IPS-15b (cell line): ENCODE measurements around the gene HECA.

ENCODE experiments used
- H3K27me3 ChIP-seq: one replicate; pipeline ENCODE4 v1.6.1; 2013; ENCODE audit warnings: low read length; ENCODE audit not compliant: control insufficient read depth, insufficient read depth
- H3K36me3 ChIP-seq: one replicate; pipeline ENCODE4 v1.6.1; 2013; ENCODE audit warnings: low read length; ENCODE audit not compliant: control insufficient read depth, insufficient read depth
- H3K4me1 ChIP-seq: one replicate; pipeline ENCODE4 v1.6.1; 2013; ENCODE audit warnings: mild to moderate bottlenecking, low read length; ENCODE audit not compliant: control insufficient read depth, insufficient read depth
- H3K4me3 ChIP-seq: one replicate; pipeline ENCODE4 v1.5.1; 2013; ENCODE audit warnings: low read depth, low read length
- H3K9ac ChIP-seq: one replicate; pipeline ENCODE4 v1.6.1; 2013; ENCODE audit warnings: low read depth, mild to moderate bottlenecking, low read length
- H3K9me3 ChIP-seq: one replicate; pipeline ENCODE4 v1.6.1; 2013; ENCODE audit warnings: mild to moderate bottlenecking, low read length; ENCODE audit not compliant: control insufficient read depth, insufficient read depth

HECA gene

DNA sequence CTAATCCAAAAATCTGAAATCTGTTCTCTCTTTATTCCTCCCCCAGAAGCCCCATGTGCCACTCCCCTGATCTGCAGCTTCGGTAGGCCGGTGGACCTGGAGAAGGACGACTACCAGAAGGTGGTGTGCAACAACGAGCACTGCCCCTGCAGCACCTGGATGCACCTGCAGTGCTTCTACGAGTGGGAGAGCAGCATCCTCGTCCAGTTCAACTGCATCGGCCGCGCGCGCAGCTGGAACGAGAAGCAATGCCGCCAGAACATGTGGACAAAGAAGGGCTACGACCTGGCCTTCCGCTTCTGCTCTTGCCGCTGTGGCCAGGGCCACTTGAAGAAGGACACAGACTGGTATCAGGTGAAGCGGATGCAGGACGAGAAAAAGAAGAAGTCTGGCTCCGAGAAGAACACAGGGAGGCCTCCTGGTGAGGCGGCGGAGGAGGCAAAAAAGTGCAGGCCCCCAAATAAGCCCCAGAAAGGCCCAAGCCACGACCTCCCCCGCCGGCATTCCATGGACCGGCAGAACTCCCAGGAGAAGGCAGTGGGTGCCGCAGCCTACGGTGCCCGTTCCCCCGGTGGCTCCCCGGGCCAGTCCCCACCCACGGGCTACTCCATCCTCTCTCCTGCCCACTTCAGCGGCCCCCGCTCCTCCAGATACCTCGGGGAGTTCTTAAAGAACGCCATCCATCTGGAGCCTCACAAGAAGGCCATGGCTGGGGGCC is 31.5 kb downstream of the HECA start:
- peaks cover 7% of the 10 kb centered on the region for H3K36me3 ChIP-seq
- H3K4me3 ChIP-seq, result no peak overlapping the region
- no peaks in the 10 kb centered on the region for H3K9me3 ChIP-seq
- no peaks in the 10 kb centered on the region for H3K27me3 ChIP-seq
- no peak overlapping the region for H3K9ac ChIP-seq
- H3K4me1 ChIP-seq, result peaks cover 6% of the 10 kb centered on the region

DNA sequence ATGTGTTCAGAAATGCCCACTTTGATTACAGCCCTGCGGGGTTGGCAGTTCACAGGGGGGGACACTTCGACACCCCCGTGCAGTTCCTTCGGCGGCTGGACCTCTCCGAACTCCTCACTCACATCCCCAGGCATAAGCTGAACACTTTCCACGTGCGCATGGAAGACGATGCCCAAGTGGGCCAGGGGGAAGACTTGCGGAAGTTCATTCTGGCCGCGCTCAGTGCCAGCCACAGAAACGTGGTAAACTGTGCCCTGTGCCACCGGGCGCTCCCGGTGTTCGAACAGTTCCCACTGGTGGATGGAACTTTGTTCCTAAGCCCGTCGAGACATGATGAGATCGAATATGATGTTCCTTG is 32.1 kb downstream of the HECA start:
- H3K9me3 ChIP-seq, result no peaks in the 10 kb centered on the region
- H3K27me3 ChIP-seq, result no peaks in the 10 kb centered on the region

DNA sequence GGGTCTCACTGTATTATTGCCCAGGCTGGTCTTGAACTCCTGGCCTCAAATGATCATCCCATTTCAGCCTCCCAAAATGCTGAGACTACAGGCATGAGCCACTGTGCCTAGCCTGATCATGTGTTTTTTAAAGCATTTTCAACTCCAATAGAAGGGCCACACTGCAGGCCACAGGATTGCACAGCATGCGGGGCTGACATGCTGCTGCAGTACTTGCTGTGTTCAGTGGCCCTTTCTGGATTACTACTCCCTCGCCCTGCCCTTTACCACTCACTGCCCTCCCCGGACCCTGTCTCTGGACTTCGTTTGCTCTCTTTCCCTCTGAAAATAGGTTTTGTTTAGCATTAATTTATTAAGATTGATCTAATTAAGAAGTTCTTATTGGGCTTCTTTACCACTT is 37.3 kb downstream of the HECA start:
- no peak overlapping the region for H3K9ac ChIP-seq
- H3K4me1 ChIP-seq, result peaks cover 11% of the 10 kb centered on the region
- no peaks in the 10 kb centered on the region for H3K36me3 ChIP-seq
- H3K9me3 ChIP-seq, result no peaks in the 10 kb centered on the region
- H3K27me3 ChIP-seq, result no peaks in the 10 kb centered on the region
- no peak overlapping the region for H3K4me3 ChIP-seq

More for the DNA sequence above, 32.1 kb downstream of the HECA start:
- no peak overlapping the region for H3K4me3 ChIP-seq
- peaks cover 7% of the 10 kb centered on the region for H3K36me3 ChIP-seq
- peaks cover 1% of the 10 kb centered on the region for H3K4me1 ChIP-seq
- H3K9ac ChIP-seq, result no peak overlapping the region

DNA sequence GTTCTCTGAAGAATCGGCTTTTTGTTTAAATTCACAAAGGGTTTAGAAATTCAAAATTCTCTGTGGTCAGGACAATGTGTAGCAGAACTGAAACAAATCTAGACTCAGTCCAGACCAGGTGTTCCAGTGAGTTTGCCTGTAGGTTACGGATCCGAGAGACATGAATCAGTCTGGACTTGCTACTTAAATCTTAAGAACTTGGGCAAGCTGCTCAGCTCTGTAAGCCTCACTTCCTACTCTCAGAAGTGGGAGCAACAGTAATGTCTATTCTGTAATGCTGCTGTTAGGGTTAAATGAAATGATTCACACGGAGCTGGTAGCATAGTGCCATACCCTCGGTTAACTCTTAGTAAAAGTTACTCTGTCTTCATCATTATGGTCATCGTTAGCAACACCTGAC is 37.7 kb downstream of the HECA start:
- H3K4me3 ChIP-seq, result no peak overlapping the region
- peaks cover 11% of the 10 kb centered on the region for H3K4me1 ChIP-seq
- no peaks in the 10 kb centered on the region for H3K9me3 ChIP-seq
- no peak overlapping the region for H3K9ac ChIP-seq
- no peaks in the 10 kb centered on the region for H3K27me3 ChIP-seq
- no peaks in the 10 kb centered on the region for H3K36me3 ChIP-seq

DNA sequence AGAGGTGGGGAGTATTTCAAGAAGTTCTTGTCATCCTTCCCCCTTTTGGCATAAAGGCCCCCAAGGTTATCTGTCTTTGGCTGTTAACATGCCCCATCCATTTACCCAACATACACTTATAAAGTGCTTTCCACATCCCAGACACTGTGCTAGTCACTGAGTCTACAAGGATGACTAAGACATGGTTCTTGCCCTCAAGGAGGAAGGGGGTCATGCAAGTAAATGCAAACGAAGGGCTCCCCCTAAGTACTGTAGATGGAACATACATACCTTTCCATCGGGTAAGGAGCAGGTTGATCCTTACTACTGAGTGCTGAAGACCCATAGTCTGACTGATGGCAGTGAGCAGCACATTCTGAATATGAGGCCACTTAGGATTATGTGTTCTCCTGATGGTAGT is 38.3 kb downstream of the HECA start:
- Histone ChIP-seq H3K9me3 (no peaks in the 10 kb centered on the region), H3K4me3 (no peak overlapping the region), H3K9ac (no peak overlapping the region), H3K4me1 (peaks cover 11% of the 10 kb centered on the region), H3K27me3 (no peaks in the 10 kb centered on the region), H3K36me3 (no peaks in the 10 kb centered on the region)

DNA sequence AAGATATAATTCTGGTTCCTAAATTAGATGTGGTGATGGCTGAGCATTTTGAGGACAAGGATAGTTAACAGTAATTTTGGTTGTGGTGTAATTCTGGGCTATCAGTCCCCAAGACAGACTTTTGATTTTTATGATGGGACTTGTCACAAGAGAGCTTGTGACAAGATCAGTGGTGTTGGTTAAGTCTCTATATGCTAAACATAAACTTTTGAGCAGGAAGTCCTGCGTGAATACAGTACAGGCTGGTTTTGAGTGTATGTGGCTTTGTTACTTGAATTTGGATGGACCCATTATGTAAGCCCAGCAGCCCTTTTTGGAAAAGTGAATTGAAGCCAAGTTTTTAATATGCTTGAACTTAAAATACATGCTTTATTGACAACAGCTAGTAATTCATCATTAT is 38.9 kb downstream of the HECA start:
- no peaks in the 10 kb centered on the region for H3K27me3 ChIP-seq
- no peaks in the 10 kb centered on the region for H3K9me3 ChIP-seq
- H3K36me3 ChIP-seq, result no peaks in the 10 kb centered on the region
- peaks cover 11% of the 10 kb centered on the region for H3K4me1 ChIP-seq
- H3K9ac ChIP-seq, result no peak overlapping the region
- H3K4me3 ChIP-seq, result no peak overlapping the region

DNA sequence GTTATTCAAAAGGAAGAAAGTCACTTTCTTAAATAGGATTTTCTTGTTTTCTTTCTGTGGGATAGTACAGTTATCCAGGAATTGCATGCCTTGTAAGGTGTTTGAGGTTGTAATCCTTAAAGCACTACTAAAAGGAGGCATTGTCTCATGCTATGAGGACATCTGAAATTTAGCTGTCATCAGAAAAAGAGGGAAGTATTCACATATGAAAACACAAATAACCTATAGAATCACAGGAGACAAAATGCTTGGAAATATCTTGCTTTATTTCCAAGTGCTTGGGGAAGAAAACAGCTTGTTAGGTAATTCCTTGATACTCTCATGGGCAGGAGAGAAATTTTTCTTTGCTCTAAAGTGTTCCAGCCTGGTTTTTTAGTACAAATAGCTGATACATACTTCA is 40.1 kb downstream of the HECA start:
- peaks cover 11% of the 10 kb centered on the region for H3K4me1 ChIP-seq
- no peak overlapping the region for H3K4me3 ChIP-seq
- H3K36me3 ChIP-seq, result no peaks in the 10 kb centered on the region
- H3K9me3 ChIP-seq, result no peaks in the 10 kb centered on the region
- no peak overlapping the region for H3K9ac ChIP-seq
- no peaks in the 10 kb centered on the region for H3K27me3 ChIP-seq

DNA sequence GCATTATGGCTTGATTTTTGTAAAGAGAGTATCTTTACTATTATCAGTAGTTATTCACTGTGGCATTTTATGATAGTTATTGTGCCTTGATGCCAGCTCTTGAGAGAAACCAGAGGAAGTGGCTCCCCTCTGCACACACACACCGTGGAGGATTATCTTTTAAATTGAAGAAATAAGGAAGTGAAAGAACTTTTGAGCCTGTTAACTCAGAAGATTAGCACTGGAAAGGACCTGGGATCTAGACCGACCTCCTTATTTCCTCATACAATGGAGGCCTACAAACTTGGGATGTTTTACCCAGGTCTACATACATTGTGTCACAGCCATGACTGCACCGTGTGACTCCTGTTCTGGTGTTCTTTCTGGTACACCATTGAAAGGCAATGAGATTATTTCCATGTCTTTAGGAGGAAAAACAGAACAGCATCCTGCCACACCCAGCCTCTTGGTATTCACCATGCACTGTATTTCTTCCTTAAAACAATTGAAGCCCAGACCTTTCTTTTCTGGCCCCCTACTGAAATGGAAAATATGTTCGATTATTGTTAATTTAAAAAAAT is 40.6 kb downstream of the HECA start:
- no peaks in the 10 kb centered on the region for H3K36me3 ChIP-seq
- H3K9me3 ChIP-seq, result no peaks in the 10 kb centered on the region
- no peak overlapping the region for H3K4me3 ChIP-seq
- H3K4me1 ChIP-seq, result peaks cover 11% of the 10 kb centered on the region
- no peaks in the 10 kb centered on the region for H3K27me3 ChIP-seq
- H3K9ac ChIP-seq, result no peak overlapping the region

DNA sequence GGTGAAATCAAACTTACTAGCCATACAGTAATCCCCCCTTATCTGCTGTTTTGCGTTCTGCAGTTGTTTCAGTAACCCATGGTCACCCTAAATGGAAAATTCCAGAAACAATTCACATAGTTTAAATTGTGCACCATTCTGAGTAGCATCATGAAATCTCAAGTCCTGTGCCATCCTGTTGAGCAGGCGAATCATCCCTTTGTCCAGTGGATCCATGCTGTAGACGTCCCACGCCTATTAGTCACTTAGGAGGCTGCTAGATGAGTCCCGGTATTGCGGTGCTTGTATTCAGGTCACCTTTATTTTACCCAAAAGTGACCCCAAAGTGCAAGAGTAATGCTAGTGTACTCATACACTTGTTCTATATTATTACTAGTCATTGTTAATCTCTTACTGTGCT is 46.4 kb downstream of the HECA start:
- no peaks in the 10 kb centered on the region for H3K36me3 ChIP-seq
- peaks cover 3% of the 10 kb centered on the region for H3K4me1 ChIP-seq
- no peak overlapping the region for H3K9ac ChIP-seq
- H3K9me3 ChIP-seq, result no peaks in the 10 kb centered on the region
- no peak overlapping the region for H3K4me3 ChIP-seq
- H3K27me3 ChIP-seq, result no peaks in the 10 kb centered on the region

DNA sequence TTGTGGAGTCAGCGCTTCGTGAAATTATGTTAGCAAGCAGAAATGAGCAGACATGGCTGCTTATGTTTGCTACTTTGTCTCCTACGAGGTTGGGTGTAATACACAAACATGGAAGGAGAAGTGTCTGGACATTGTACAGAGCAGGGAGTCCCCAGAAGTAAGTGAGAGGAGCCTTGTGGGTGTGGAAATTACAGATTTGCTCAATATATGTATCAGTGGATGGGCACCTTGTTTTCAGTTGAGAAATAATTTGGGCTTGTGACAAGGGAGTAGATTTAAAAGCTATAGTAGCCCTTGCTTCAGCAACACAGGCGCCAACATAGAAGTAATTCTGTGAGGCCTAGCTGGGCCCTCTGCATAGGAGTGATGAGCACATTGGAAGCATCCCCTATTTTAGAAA is 49.2 kb downstream of the HECA start:
- H3K9me3 ChIP-seq, result no peaks in the 10 kb centered on the region
- no peaks in the 10 kb centered on the region for H3K27me3 ChIP-seq
- H3K36me3 ChIP-seq, result no peaks in the 10 kb centered on the region
- H3K9ac ChIP-seq, result no peak overlapping the region
- no peak overlapping the region for H3K4me3 ChIP-seq
- H3K4me1 ChIP-seq, result peaks cover 4% of the 10 kb centered on the region

DNA sequence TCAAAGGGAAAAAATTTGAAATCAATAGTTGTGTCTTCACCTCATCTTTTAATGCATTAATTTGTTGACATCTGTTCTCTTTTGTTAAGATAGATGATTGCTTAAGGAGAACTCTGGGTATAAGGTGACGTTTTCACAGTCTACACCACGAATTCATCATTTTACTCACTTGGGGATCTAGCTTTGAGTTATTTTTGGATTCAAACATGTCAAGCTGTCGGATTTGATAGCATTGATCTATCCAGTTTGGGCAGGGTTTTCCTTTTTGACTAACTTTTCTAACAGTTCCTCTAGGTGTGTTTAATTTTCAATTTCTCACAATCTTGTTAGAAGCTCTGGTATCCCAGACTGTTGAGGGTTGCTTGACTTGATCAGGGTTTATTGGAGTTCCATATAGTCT is 49.6 kb downstream of the HECA start:
- Histone ChIP-seq H3K36me3 (no peaks in the 10 kb centered on the region), H3K9me3 (no peaks in the 10 kb centered on the region), H3K27me3 (no peaks in the 10 kb centered on the region), H3K4me3 (no peak overlapping the region), H3K9ac (no peak overlapping the region), H3K4me1 (peaks cover 4% of the 10 kb centered on the region)

DNA sequence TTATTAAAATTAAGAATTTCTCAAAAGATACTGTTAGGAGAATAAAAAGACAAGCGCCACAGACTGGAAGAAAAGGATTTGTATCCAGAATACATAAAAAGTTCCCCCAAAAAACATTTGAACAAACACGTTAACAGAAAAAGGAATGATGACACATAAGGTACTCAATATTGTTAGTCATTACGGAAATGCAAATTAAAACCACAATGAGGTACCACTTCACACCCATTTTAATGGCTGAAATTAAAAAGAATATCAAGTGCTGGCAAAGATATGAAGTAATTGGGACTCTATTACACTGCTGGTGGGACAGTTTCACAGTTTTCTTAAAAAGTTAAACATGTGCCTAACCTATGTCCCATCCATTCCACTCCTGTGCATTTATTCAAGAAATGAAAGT is 51.4 kb downstream of the HECA start:
- Histone ChIP-seq H3K4me1 (peaks cover 4% of the 10 kb centered on the region), H3K36me3 (no peaks in the 10 kb centered on the region), H3K9ac (no peak overlapping the region), H3K27me3 (no peaks in the 10 kb centered on the region), H3K4me3 (no peak overlapping the region), H3K9me3 (no peaks in the 10 kb centered on the region)
